C1 segment of cervical spinal cord (tissue), 14 donors: ENCODE data around the gene VAMP5.

Experiments
- DNase-seq, 14 donors: peaks; one replicate each; lab custom pipeline; 2025; lab: John Stamatoyannopoulos, UW

Gene VAMP5

DNA sequence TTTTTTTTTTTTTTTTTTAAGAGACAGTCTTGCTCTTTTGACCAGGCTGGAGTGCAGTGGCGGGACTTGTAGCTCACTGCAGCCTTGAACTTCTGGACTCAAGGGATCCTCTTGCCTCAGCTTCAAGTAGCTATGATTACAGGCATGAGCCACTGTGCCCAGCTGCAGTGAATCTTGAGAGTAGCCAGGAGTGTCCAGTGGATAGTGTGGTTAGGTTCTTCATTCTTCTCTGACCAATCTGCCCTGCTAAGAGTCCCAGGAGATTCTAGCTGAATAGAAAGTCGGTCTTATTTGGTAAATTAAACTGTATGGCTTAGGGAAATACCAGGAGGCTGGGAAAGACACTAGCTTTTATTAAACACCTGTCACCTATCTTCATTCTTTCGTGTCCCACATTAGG, 47.1 kb downstream of the VAMP5 start:
- DNase-seq: no peak

DNA sequence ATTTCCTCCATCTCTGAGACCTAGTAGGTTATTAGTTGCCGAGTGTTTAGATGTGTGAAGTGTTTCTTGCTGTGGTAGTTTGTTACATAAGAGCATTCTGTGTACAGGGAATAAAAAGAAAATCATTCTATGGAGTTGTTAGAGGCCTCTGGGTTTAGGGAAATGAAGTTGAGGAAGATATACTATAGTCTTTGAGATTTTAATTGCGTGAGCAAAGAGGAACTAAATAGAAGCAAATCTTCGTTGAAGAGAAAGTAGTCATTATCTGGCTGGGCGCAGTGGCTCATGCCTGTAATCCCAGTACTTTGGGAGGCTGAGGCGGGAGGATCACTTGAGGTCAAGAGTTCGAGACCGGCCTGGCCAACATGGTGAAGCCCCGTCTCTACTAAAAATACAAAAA, 50.8 kb downstream of the VAMP5 start:
- no peak for DNase-seq

DNA sequence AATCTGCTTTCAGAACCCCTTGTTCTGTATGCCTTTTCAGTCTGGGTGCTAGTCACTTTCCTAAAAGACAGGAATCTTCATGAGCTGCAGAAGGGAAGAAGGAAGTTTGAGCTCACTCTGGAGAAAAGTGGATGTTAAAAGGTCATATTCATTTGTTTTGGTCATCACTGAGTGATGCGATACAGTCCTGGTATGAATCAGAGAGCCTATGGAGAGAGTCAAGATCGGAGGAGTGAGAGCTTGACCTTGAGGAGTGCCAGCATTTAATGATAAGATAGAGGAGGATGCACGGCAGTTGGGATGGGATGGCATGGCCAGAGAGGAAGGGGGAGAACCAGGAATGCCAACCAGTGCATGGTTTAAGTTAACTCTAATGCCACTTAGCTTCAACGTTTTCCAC, 51.4 kb downstream of the VAMP5 start:
- DNase-seq: no peak

DNA sequence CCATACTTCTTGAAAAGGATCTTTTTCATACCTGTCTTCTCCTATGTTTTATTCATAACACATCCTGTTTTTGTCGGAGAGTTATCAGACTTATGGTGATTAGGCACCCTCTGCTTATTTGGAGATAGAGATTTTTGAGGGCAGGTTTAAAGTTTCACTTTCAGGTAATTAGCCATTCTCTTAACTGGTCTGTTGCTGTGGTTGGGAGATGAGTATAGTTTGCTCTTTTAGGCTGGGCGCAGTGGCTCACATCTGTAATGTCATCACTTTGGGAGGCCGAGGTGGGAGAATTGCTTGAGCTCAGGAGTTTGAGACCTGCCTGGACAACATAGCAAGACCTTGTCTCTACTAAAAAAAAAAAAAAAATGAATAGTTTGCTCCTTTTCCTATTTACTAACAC, 58.5 kb downstream of the VAMP5 start:
- DNase-seq: no peak
